ENCODE results near the gene SMYD3.
A peak's percentile ranks its signal among the peaks of the same experiment; 100 is the strongest.

SMYD3 gene

DNA sequence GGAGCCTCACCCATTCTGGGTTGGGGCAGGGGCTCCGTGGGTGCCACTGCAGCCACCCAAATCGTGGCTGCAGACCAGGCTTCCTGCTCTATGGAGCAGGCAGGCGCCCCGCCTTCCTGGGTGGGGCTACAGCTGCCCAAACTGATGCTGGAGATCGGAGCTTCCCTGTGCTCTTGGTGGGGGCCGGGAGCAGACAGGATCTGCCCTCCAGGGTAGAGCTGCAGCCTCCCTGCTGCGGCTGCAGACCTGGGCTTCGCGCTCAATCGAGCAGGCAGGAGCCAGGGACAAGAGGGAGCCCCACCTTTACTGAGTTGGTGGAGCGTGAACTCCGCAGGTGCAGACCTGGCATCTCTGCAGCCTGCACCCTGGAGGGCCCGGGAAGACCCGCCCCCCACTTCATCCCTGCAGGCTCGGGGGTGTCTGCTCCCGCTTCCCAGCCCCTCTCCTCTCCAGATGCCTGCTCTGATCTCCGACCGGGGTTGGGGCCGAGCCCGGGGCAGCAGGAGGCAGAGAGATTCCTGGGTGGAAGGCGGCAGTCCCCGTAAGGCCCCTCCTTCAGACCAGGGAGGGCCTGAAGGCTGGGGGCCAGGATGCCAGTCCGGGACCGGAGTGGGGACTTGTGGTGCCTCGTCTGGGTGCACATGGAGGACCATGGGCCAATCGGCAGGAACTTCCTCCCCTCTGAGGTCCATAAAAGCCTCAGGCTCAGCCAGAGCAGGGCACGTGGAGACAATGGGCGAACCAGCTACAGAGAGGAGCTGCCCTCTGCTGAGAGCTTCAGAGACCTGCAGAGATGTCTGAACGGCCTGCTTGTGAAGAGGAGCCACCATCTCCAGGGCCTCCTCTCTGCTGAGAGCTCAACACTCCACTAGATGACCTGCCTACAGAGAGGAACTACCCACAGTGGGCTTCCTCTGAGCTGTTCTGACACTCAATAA lies 359.3 kb downstream of the SMYD3 start:
- no peak for DNase-seq (ENCODE audit: low read depth, low spot score)

DNA sequence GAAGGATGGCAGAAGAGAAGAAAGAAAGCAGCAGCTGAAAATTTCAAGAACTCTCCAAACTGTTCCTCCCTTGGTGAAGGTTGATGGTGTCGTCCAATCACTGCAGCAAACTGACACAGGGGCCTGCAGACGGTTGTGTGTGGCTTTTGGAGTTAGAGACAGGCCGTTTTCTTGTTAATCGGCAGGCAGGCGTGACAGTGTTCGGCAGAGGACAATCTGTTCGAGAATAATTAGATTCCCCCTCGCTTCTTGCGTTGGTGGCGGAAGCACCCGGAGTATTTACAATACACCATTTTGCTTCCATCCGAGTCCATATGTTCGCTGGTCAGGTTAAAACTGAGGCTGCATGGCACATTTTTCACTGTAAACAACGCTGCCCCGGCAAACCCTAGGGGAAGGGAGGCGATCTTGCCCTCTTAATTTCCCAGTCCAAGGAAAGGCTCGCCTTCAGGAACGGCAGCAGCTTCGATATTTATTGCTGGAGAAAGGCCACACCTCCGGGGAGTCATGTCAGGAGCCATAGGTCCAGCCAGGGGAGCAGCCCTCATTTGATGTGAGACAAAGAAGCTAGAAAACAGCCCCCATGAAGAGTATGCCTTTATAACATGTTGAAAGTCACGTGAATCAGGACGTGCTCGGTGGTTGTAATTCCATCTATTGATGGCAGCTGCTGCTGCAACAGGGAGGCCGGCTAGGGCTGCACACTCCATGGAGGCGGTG lies 360.1 kb downstream of the SMYD3 start:
- DNase-seq (ENCODE audit: low read depth, low spot score), result no peak

DNA sequence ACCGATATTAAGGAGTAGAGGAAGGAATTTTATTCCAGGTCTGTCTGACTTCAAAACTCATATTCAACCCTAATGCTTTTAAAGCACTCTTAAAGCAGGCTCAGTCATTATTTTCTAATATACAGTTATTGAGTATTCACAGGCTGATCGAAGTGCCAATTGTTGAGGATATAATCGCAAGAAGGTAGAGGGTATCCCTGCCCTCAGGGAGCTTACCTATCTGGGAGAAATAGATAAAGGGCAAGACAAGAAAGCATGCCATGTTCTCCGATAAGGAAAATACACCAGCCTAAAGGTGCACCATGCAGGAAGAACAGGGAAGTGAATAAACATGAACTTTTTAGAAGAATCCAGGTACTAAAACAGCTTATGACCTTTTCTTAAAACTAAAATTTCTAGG lies 361.2 kb downstream of the SMYD3 start:
- no peak for DNase-seq (ENCODE audit: low read depth, low spot score)

DNA sequence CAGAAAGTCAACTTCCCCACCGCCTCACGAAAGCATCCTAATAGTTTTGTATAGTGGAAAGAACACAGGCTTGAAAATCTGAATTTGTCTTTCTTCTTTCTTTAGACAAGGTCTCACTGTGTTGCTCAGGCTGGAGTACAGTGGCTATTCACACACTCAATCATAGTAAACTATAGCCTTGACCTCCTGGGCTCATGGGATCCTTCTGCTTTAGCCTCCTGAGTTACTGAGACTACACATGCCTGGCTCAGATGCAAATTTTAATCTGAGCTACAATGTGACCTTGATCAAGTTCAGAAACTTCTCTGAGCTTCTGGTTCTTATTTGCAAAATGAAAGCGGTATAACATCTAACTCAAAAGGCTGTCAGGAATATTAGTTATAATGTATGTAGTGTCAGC lies 362.1 kb downstream of the SMYD3 start:
- no peak for DNase-seq (ENCODE audit: low read depth, low spot score)

DNA sequence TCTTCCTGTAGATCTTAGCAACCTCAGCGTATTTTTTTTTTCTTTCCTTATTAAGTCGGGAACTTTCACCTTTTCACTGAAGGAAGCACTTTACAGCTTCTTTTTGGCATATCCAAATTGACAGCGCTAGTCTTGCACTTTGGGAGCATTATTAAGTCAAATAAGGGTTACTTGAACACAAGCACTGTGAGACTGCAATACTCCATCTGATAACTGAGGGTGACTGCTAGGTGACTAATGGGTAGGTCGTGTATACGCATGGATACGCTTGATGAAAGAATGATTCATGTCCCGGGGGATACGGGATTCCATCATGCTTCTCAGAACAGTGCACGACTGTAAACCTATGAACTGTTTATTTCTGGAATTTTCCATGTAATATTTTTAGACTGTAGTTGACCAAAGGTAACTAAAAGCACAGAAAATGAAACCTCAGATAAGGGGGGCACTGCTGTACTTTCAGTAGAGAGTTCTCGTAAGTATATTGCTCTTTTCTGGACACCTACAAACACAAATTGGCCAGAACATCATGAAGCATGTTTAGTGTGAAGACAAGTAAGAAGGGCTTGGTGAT lies 364.7 kb downstream of the SMYD3 start:
- DNase-seq (ENCODE audit: low read depth, low spot score), result no peak

DNA sequence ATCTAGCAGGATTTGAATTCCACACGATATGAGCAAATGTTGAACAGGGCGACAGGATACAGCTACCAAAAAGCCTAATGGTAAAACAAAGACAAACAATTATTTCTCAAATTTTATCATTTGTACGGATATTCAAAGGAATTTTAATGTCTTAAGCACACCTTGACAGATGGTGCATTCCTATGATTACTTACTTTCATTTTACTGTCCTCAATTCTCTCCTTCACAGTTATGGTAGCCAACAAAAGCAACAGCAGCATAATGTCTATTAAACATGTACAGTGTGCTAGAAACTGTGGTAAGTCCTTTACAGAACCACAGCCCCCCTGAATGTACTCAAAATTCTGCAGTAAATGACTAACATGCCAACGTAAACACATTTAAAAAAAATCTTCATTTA lies 365.8 kb downstream of the SMYD3 start:
- no peak for DNase-seq (ENCODE audit: low read depth, low spot score)

DNA sequence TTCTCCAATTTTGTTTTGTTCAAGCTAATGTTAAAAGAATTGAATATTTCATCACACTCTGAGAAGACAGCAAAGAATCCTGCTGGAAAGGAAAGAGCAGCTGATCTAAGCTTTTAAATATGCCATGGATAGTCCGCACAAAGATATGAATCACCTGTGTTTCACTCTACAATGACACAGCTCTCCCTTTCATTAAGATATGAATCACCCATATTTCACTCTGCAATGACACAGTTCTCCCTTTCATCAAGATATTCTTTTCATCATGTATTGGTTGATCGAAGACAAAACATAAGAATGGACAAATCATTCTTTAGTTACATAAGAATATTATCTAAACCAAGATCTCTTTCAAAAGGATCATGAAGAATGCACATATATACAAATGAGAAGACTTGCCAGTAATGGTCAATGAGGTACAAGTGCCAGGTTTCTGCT lies 367.3 kb downstream of the SMYD3 start:
- DNase-seq (ENCODE audit: low read depth, low spot score), result no peak

DNA sequence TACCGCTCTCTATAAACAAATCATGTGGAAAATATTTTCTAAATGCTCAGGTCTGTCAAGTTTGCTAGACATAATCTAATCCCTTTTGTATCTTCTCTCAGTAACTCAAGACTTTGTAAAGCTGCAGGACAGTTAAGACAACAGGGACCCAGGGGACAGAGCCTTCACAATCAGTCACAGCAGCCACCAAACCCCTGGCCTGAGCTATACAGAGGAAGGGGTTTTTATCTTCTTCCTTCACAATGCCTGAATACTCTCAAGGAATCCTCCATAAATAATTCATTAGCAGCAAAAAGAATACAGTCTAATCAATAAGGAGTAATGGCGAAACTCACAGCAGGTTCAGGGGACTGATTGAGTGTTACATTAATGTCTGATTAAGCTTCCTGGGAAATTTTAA lies 368.3 kb downstream of the SMYD3 start:
- DNase-seq (ENCODE audit: low read depth, low spot score), result no peak

DNA sequence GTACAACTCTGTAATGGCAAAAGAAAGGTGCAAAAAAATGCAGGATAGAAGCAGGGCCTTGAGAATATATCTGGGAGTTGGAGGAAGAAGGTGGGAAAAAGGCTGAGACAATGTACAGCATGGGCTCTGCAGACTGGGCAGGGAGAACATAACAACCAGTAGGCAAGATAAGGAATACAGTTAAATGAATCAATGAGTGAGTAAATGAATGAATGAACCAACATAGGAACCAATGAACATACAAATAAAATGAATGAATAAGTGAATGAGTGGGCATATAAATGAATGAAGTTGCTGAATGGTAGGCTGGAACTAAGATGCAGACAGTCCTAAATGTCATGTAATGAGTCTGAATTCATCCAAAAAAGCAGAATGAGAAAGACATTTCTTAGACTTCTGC lies 370.6 kb downstream of the SMYD3 start:
- DNase-seq (ENCODE audit: low read depth, low spot score), result no peak

DNA sequence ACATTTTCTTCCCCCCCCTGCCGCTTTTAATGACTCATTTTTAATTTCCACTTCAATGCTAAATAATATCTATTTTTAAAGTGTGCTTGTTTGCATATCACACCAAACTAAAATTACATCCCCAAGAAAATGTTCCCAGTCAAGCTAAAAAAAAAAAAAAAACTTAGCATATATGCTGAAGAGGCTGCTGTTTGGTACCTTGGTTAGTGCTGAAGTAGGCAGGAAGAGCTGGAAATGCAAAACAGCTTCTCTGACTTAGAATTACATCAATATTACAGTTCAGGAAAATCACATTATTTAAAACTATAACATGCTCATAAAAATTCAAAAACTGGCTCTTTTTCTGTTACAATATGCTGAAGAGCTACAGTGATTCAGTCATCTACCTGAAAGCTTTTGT lies 372.3 kb downstream of the SMYD3 start:
- DNase-seq (ENCODE audit: low read depth, low spot score), result no peak

DNA sequence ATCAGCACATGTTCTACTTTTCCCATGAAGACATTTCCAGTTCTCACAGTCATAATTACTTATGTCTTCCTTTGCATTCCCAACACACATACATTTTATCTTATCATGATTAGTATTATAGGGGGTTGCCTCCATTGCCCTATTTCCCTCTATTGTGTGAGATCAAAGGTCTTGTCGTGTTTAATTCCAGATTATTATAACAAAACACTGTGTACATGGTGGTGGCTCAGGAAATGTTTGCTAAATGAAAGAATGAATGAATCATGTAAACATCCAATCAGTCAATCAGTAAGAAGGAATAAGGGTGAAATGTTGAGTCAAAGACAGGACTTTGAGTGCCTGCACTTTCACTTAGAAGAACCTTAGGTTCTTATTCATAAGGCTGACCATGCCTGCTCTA lies 376.0 kb downstream of the SMYD3 start:
- no peak for DNase-seq (ENCODE audit: low read depth, low spot score)

DNA sequence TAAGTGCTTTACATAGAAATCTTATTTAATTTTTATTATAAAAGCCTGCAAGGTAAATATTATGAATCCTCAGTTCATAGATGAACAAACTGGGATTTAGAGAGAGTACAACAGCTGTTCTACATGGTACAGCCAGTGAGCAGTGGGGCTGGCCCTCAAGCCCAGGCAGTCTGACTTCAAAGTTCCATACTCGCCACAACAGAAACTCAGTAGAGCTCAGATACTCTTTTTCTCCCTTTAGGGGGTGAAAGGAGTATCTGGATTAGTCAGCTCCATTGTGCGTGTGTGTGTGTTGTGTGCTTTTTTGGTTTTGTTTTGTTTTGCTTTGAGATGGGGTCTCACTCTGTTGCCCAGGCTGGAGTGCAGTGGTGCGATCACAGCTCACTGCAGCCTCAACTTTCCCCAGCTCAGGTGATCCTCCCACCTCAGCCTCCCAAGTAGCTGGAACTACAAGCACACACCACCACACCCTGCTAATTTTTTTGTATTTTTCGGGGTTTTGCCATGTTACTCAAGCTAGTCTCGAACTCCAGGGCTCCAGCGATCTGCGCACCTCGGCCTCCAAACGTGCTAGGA lies 378.5 kb downstream of the SMYD3 start:
- DNase-seq (ENCODE audit: low read depth, low spot score), result no peak

DNA sequence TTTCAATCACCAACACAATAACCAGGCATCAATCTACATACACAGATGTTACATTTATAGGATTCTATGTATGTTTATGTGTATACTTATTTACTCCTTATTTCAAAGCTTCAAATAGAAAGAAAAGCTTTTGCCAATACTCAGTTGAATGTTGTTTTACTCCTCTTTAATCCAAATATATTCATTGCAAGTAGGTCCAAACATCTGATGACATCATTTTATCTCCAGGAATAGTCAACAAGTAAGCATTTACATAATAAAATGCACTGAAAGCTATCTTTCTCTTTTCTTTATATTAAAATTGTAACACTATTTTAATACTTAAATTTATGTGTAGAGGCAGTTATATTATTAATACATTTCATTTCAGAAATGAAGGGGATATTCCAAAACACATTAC lies 380.5 kb downstream of the SMYD3 start:
- DNase-seq (ENCODE audit: low read depth, low spot score), result no peak

DNA sequence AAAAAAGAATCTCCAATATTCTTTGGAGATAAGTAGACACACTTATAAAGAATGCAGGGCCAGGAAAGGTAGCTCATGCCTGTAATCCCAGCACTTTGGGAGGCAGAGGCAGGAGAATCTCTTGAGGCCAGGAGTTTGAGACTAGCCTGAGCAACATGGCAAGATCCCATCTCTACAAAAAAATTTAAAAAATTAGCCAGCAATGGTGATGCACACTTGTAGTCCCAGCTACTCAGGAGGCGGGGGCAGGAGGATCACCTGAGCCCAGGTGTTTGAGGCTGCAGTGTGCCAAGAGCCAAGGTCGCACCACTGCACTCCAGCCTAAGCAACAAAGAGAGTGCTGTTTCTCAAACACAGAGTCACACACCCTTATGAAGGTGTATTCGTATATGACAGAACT lies 385.0 kb downstream of the SMYD3 start:
- no peak for DNase-seq (ENCODE audit: low read depth, low spot score)

DNA sequence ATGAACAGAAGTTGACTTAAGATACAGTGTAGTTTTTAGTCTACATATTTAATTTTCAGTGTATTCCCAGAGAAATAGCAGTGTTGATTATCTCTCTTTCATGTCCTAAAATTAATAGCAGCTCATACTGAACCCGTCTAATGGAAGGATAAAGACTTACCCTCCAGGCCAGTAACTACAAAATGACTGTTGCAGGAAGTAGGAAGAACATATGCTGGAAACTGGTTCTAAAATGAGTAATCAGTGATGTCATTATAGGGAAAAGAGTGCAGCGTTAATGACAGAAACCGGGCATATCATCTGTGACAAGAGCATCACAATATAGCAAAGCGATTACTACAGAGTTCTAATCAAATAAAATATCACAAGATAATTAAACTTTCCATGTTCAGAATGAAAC lies 385.5 kb downstream of the SMYD3 start:
- DNase-seq (ENCODE audit: low read depth, low spot score), result no peak

DNA sequence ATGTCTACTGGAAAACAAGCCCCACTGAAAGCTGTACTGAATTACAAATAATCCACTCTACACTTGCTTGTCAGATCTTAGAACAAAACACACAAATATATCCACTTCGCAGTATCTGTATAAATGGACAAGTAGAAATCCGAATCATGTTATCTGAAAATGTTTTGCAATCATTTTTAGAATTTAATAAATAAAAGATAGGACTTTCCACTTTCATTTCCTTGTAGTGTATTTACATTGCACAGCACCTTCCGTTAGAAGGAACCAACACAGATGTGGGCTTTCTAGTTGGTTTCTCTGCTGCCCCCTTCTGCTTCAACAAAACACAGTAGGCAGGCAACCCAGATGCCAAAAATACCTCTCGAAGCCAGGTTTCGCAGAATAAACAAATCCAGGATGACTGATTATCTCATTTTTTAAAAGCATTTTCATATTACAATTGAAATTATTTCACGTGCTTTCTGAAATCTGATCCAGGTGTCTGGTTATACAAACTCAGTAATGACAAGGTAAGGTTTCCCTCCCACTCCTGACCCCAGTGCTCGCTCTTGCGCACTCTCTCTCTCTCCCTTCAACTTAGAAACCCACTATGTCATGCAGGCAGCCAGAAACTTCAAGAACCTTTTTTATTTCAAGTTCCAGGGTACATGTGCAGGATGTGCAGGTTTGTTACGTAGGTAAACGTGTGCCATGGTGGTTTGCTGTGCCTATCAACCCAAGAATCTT lies 389.9 kb downstream of the SMYD3 start:
- peak; percentile 59 for DNase-seq (ENCODE audit: low read depth, low spot score)

DNA sequence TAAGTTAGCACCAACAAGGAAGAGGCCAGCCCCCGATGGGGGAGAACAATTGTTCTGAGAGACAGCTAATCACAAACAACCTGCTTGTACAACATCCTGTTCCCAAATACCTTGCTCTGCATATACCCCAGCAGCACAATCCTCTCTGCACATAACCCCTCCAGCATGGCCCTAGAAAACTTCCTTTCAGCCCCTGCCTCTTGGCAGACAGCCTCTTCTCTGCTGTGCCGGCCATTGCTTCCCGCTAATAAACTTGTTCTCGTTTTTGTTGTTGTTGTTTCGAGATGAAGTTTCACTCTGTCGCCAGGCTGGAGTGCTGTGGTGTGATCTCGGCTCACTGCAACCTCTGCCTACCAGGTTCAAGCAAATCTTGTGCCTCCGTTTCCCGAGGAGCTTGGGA lies 392.7 kb downstream of the SMYD3 start:
- DNase-seq (ENCODE audit: low read depth, low spot score), result peak; percentile 3

DNA sequence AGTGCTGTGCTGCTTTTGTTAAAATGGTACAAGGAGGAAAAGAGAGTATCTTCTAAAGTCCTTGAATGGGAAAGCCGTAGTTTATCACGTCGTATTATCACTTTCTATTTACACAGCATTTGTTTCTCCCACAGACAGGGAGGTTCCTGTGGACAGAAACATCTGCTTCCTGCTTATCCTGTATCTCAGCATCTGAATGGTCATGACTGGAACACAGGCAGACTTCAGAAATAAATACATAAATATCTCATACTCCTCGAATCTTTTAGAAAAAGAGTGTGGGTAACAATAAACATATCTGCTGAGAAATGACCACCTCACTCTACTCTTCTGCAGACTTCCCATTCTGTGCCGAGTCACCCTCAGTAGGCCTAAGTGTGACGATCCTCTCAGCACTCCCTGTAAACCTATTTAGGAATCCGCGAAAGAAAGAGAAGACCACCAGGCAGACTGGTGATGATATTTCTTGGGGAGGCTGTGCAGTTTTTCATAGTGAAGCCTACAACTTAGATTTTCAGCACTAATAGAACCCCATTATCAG lies 393.5 kb downstream of the SMYD3 start:
- DNase-seq (ENCODE audit: low read depth, low spot score), result no peak

DNA sequence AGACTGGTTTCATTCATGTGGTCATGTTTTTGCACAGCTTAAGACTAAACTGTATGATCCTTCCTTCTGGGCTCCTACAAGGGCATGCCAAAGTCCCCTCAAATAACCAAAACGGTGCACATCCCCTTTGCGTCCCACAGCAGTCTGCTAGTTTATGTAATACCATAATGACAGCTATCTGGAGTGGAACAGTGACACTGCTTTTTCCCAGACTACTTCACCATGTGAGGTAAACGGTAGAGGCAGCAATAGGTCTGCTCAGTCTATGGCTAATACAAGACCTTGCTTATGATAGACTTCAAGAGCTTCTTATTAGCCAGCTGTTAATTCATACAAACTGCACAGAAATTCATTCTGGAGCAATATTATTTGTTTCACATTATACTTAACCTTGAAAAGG lies 395.5 kb downstream of the SMYD3 start:
- no peak for DNase-seq (ENCODE audit: low read depth, low spot score)

DNA sequence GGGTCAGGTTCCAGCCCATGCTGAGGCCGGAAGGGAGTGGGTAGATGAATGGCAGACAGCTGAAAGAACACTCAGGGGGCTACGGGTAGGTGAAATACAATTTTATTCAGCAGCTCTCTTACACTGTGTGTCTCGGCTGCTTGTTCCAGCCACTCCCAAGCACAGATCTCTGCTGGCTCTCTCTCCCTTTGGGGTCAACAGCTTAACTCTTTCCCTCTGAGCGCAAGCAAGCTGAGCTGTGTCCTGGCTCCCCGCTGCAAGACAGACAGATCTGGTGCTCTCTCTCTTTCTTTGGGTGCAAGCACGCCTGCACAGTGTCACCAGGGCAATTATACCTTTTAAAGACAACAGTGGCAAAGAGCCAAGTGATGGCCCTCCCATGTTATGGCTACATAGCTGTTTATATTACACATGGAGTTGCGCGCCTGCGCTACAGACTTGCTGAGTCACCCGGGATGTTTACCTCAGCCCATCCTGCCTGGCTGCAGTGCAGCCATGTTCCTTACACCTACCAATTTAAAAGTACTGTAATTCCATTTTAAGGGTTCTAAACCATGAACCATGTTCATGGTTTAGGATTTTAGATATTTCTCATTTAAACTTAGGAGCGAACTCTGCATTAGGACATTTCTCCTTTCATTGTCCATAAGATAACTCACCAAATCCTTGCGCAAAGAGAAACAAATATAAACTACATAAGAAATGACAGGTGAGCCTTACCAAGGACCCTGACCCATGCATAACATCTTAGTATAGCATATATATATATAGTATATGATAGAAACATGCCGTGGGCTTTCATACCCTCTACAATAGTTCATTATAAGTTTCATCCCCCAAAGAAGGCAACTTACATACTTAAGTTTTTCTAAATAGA lies 396.5 kb downstream of the SMYD3 start:
- DNase-seq (ENCODE audit: low read depth, low spot score), result peak; percentile 17
